ENCODE results near the gene LPCAT2. TPM values are rescaled to one million over a fixed set of nuclear protein-coding genes. Genes with fewer than 3 reads are reported as not detected.

The LPCAT2 gene
- total and polyA plus RNA-seq, 2 of the 13 experiments (the other 11 are each of a cell fraction or from before 2014, with no cell fraction given), result 9.9 to 17.6 TPM

- TF ChIP-seq, protein P1, sequence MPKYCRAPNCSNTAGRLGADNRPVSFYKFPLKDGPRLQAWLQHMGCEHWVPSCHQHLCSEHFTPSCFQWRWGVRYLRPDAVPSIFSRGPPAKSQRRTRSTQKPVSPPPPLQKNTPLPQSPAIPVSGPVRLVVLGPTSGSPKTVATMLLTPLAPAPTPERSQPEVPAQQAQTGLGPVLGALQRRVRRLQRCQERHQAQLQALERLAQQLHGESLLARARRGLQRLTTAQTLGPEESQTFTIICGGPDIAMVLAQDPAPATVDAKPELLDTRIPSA (CRISPR knock-in tag; IDR thresholded peaks at IDR 0.05; ENCODE audit: borderline replicate concordance), result 0 out of 2 replicates have a peak, but pooled peaks have one; percentile 67
- TF ChIP-seq ZNF530 (CRISPR knock-in tag; IDR thresholded peaks at IDR 0.05; ENCODE audit: low read depth) (no peak), CAMTA2 (CRISPR knock-in tag; IDR thresholded peaks at IDR 0.05; ENCODE audit: borderline replicate concordance) (peak; percentile 88; the same call in 1 of the 2 replicates), MAX (IDR thresholded peaks at IDR 0.05) (peak; percentile 32), ZNF691 (CRISPR knock-in tag; IDR thresholded peaks at IDR 0.05; ENCODE audit: borderline replicate concordance, low read depth) (no peak; the same call in 1 of the 2 replicates), MIER3 (CRISPR knock-in tag; IDR thresholded peaks at IDR 0.05; ENCODE audit: borderline replicate concordance) (no peak), ZNF775 (CRISPR knock-in tag; IDR thresholded peaks at IDR 0.05; ENCODE audit: borderline replicate concordance) (no peak), SNAPC2 (CRISPR knock-in tag; IDR thresholded peaks at IDR 0.05) (no peak), SALL2 (CRISPR knock-in tag; IDR thresholded peaks at IDR 0.05) (no peak), ZNF639 (CRISPR knock-in tag; conservative IDR thresholded peaks at IDR 0.05) (no peak), SETDB1 (CRISPR knock-in tag; IDR thresholded peaks at IDR 0.05; ENCODE audit: borderline replicate concordance) (no peak), ZNF703 (CRISPR knock-in tag; IDR thresholded peaks at IDR 0.05; ENCODE audit: borderline replicate concordance) (no peak), ZFYVE20 (CRISPR knock-in tag; IDR thresholded peaks at IDR 0.05; ENCODE audit: borderline replicate concordance, low read depth) (no peak; the same call in 1 of the 2 replicates), ARID2 (CRISPR knock-in tag; IDR thresholded peaks at IDR 0.05; ENCODE audit: borderline replicate concordance) (peak; percentile 75; the same call in 1 of the 2 replicates), XRCC5 (optimal IDR thresholded peaks at IDR 0.05; ENCODE audit: low read length) (peak; percentile 73), NCOA1 (CRISPR knock-in tag; IDR thresholded peaks at IDR 0.05) (no peak), MZF1 (CRISPR knock-in tag; IDR thresholded peaks at IDR 0.05; ENCODE audit: borderline replicate concordance) (no peak), IKZF5 (CRISPR knock-in tag; IDR thresholded peaks at IDR 0.05) (peak; percentile 40; the same call in 1 of the 2 replicates), ZBTB20 (CRISPR knock-in tag; IDR thresholded peaks at IDR 0.05; ENCODE audit: borderline replicate concordance, low read depth) (no peak), ETS1 (CRISPR knock-in tag; IDR thresholded peaks at IDR 0.05) (0 out of 2 replicates have a peak, but pooled peaks have one; percentile 34), ZNF207 (IDR thresholded peaks at IDR 0.05; ENCODE audit: borderline replicate concordance) (no peak), ZNF761 (CRISPR knock-in tag; conservative IDR thresholded peaks at IDR 0.05) (0 out of 2 replicates have a peak, but pooled peaks have one; percentile 48), ZNF12 (CRISPR knock-in tag; IDR thresholded peaks at IDR 0.05) (no peak)
Measured at GRCh38 chr16:55508941-55509931, at the start of gene LPCAT2 (continued).

Measured in HepG2 (cell line).